Measurements from ENCODE around the gene NFE2.
A peak's percentile ranks its signal among the peaks of the same experiment; 100 is the strongest.

NFE2 gene

DNA sequence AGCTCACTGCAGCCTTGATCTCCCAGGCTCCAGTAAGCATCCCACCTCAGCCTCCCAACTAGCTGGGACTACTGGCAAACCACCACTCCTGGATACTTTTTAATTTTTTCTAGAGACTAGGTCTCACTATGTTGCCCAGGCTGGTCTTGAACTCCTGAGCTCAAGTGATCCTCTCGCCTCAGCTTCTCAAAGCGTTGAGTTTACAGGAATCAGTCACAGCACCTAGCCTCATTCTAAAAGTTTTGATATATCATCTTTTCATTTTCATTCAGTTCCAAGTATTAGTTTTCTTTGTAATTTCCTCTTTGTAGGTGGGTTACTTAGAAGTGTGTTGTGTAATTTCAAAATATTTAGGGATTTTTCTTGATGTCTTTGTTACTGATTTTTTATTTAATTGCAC, 30.5 kb downstream of the NFE2 start:
- no peak overlapping the region for H4K91ac ChIP-seq (ENCODE audit: low read length)
- no peak overlapping the region for H2AK5ac ChIP-seq (ENCODE audit: low read length, severe bottlenecking)
- H3K4ac ChIP-seq (ENCODE audit: low read depth in 1 of 2, low read length in 2 of 2), result peak overlapping the region in 1 of 2 experiments; percentile 41
- no peak overlapping the region for H3K18ac ChIP-seq (ENCODE audit: low read depth in 1 of 2, low read length in 2 of 2)
- no peak for DNase-seq
- no peak overlapping the region for H2BK5ac ChIP-seq (ENCODE audit: low read depth, low read length, poor library complexity, severe bottlenecking)
- no peak overlapping the region for H3K9ac ChIP-seq (ENCODE audit: low read length)
- peaks cover 17% of the 10 kb centered on the region for H3K79me1 ChIP-seq (replicated peaks; ENCODE audit: low read length, poor library complexity, severe bottlenecking)
- no peak overlapping the region for H4K8ac ChIP-seq (ENCODE audit: low read length)
- peaks cover 5 to 28% of the 10 kb centered on the region in 2 experiments for H3K36me3 ChIP-seq (ENCODE audit: control insufficient read depth in 1 of 2, insufficient read depth in 2 of 2, low read depth in 1 of 2, low read length in 2 of 2)
- no peaks in the 10 kb centered on the region for H3K4me1 ChIP-seq (ENCODE audit: control insufficient read depth, insufficient read depth, low read depth, low read length)
- H2BK12ac ChIP-seq (ENCODE audit: low read length in 2 of 2), result no peak overlapping the region
- no peak overlapping the region for H2BK120ac ChIP-seq (ENCODE audit: low read depth, low read length)
- H3K14ac ChIP-seq (ENCODE audit: low read length in 2 of 2), result no peak overlapping the region
- H3K4me3 ChIP-seq (ENCODE audit: insufficient read depth in 1 of 2, low read depth in 1 of 2, low read length in 2 of 2), result no peak overlapping the region
- no peak overlapping the region for H3K4me2 ChIP-seq (ENCODE audit: low read length, poor library complexity, severe bottlenecking)
- H2BK15ac ChIP-seq (ENCODE audit: low read depth, poor library complexity, severe bottlenecking), result no peak overlapping the region
- 92% methylated on average over 1 of the region's 2 CpGs for WGBS
- no peaks in the 10 kb centered on the region for H3K9me3 ChIP-seq (ENCODE audit: control insufficient read depth, low read length)
- H2AFZ ChIP-seq (ENCODE audit: low read depth, low read length), result no peak overlapping the region
- H3K27me3 ChIP-seq (ENCODE audit: control insufficient read depth in 1 of 2, insufficient read depth in 1 of 2, low read length in 2 of 2), result no peaks in the 10 kb centered on the region
- H3K27ac ChIP-seq (ENCODE audit: low read length, poor library complexity, severe bottlenecking), result no peak overlapping the region
- no peak overlapping the region for H3K23ac ChIP-seq (ENCODE audit: low read length in 2 of 2)

DNA sequence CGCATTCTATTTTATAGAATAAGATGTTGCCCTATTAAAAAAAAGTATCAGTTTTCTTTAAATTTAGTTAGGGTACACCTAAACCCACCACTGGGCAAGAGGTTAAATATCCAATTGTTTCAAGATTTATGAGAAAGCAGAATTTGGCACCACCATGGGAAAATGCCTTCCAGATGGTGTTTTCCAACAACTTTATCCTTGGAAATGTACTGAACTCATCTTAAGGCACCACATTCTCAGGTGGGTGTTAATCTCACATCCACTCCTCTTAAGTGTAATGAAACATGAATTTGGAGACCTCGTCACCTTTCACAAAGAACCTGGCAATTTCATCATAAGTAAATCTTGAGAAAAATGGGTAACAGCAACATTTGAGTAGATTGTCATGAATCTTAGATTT, 34.0 kb downstream of the NFE2 start:
- H4K91ac ChIP-seq (ENCODE audit: low read length), result no peak overlapping the region
- no peak overlapping the region for H3K14ac ChIP-seq (ENCODE audit: low read length in 2 of 2)
- H4K8ac ChIP-seq (ENCODE audit: low read length), result no peak overlapping the region
- no peak overlapping the region for H3K9ac ChIP-seq (ENCODE audit: low read length)
- no peak overlapping the region for H2AK5ac ChIP-seq (ENCODE audit: low read length, severe bottlenecking)
- DNase-seq, result no peak
- no peak overlapping the region for H3K27ac ChIP-seq (ENCODE audit: low read length, poor library complexity, severe bottlenecking)
- H2BK12ac ChIP-seq (ENCODE audit: low read length in 2 of 2), result no peak overlapping the region
- WGBS, result no CpG with 5 or more reads among the region's 2 CpGs
- H2AFZ ChIP-seq (ENCODE audit: low read depth, low read length), result no peak overlapping the region
- H2BK120ac ChIP-seq (ENCODE audit: low read depth, low read length), result no peak overlapping the region
- H3K4me1 ChIP-seq (ENCODE audit: control insufficient read depth, insufficient read depth, low read depth, low read length), result peaks cover 7% of the 10 kb centered on the region
- no peak overlapping the region for H3K23ac ChIP-seq (ENCODE audit: low read length in 2 of 2)
- H3K36me3 ChIP-seq (ENCODE audit: control insufficient read depth in 1 of 2, insufficient read depth in 2 of 2, low read depth in 1 of 2, low read length in 2 of 2), result peaks cover 2 to 5% of the 10 kb centered on the region in 2 experiments
- peaks cover 16% of the 10 kb centered on the region for H3K79me1 ChIP-seq (replicated peaks; ENCODE audit: low read length, poor library complexity, severe bottlenecking)
- no peaks in the 10 kb centered on the region for H3K9me3 ChIP-seq (ENCODE audit: control insufficient read depth, low read length)
- H3K4ac ChIP-seq (ENCODE audit: low read depth in 1 of 2, low read length in 2 of 2), result no peak overlapping the region
- no peak overlapping the region for H2BK5ac ChIP-seq (ENCODE audit: low read depth, low read length, poor library complexity, severe bottlenecking)
- H3K4me3 ChIP-seq (ENCODE audit: insufficient read depth in 1 of 2, low read depth in 1 of 2, low read length in 2 of 2), result no peak overlapping the region
- no peak overlapping the region for H3K4me2 ChIP-seq (ENCODE audit: low read length, poor library complexity, severe bottlenecking)
- H3K18ac ChIP-seq (ENCODE audit: low read depth in 1 of 2, low read length in 2 of 2), result no peak overlapping the region
- no peaks in the 10 kb centered on the region for H3K27me3 ChIP-seq (ENCODE audit: control insufficient read depth in 1 of 2, insufficient read depth in 1 of 2, low read length in 2 of 2)
- H2BK15ac ChIP-seq (ENCODE audit: low read depth, poor library complexity, severe bottlenecking), result no peak overlapping the region

- no peak overlapping the region for H3K4me2 ChIP-seq (ENCODE audit: low read length, poor library complexity, severe bottlenecking)
- H2AK5ac ChIP-seq (ENCODE audit: low read length, severe bottlenecking), result no peak overlapping the region
- 50% methylated on average over 4 of the region's 4 CpGs for WGBS
Measured at GRCh38 chr12:54265364-54265812, 35.4 kb downstream of the NFE2 start.

GRCh38 chr12:54262403-54262925, 38.4 kb downstream of the NFE2 start:
- H3K36me3 ChIP-seq (ENCODE audit: control insufficient read depth in 1 of 2, insufficient read depth in 2 of 2, low read depth in 1 of 2, low read length in 2 of 2), result peaks cover under 1 to 1% of the 10 kb centered on the region in 2 experiments
- H3K4me2 ChIP-seq (ENCODE audit: low read length, poor library complexity, severe bottlenecking), result no peak overlapping the region
- H4K91ac ChIP-seq (ENCODE audit: low read length), result no peak overlapping the region
- no peak overlapping the region for H2AFZ ChIP-seq (ENCODE audit: low read depth, low read length)
- 13% methylated on average over 4 of the region's 4 CpGs for WGBS
- peak overlapping the region; percentile 89 for H2AK5ac ChIP-seq (ENCODE audit: low read length, severe bottlenecking)
- H3K9ac ChIP-seq (ENCODE audit: low read length), result peak overlapping the region; percentile 59
- peak overlapping the region in 1 of 2 experiments; percentile 38 for H3K4me3 ChIP-seq (ENCODE audit: insufficient read depth in 1 of 2, low read depth in 1 of 2, low read length in 2 of 2)
- H2BK5ac ChIP-seq (ENCODE audit: low read depth, low read length, poor library complexity, severe bottlenecking), result peak overlapping the region; percentile 71
- no peak overlapping the region for H4K8ac ChIP-seq (ENCODE audit: low read length)
- H3K9me3 ChIP-seq (ENCODE audit: control insufficient read depth, low read length), result no peaks in the 10 kb centered on the region
- H3K18ac ChIP-seq (ENCODE audit: low read depth in 1 of 2, low read length in 2 of 2), result peak overlapping the region in 1 of 2 experiments; percentile 58
- no peak overlapping the region for H2BK120ac ChIP-seq (ENCODE audit: low read depth, low read length)
- H3K4me1 ChIP-seq (ENCODE audit: control insufficient read depth, insufficient read depth, low read depth, low read length), result peaks cover 13% of the 10 kb centered on the region
- peak overlapping the region in 1 of 2 experiments; percentile 17 for H3K4ac ChIP-seq (ENCODE audit: low read depth in 1 of 2, low read length in 2 of 2)
- H3K14ac ChIP-seq (ENCODE audit: low read length in 2 of 2), result no peak overlapping the region
- H2BK12ac ChIP-seq (ENCODE audit: low read length in 2 of 2), result no peak overlapping the region
- no peak overlapping the region for H3K23ac ChIP-seq (ENCODE audit: low read length in 2 of 2)
- H3K79me1 ChIP-seq (replicated peaks; ENCODE audit: low read length, poor library complexity, severe bottlenecking), result peaks cover 6% of the 10 kb centered on the region
- H3K27me3 ChIP-seq (ENCODE audit: control insufficient read depth in 1 of 2, insufficient read depth in 1 of 2, low read length in 2 of 2), result no peaks in the 10 kb centered on the region
- H2BK15ac ChIP-seq (ENCODE audit: low read depth, poor library complexity, severe bottlenecking), result no peak overlapping the region
- peak; percentile 73 for DNase-seq
- H3K27ac ChIP-seq (ENCODE audit: low read length, poor library complexity, severe bottlenecking), result peak overlapping the region; percentile 98

More at GRCh38 chr12:54265364-54265812, 35.4 kb downstream of the NFE2 start:
- Histone ChIP-seq H3K27ac (ENCODE audit: low read length, poor library complexity, severe bottlenecking) (no peak overlapping the region), H4K8ac (ENCODE audit: low read length) (no peak overlapping the region), H2BK120ac (ENCODE audit: low read depth, low read length) (no peak overlapping the region), H3K23ac (ENCODE audit: low read length in 2 of 2) (no peak overlapping the region), H2AFZ (ENCODE audit: low read depth, low read length) (no peak overlapping the region), H3K9ac (ENCODE audit: low read length) (no peak overlapping the region), H3K9me3 (ENCODE audit: control insufficient read depth, low read length) (no peaks in the 10 kb centered on the region), H3K36me3 (ENCODE audit: control insufficient read depth in 1 of 2, insufficient read depth in 2 of 2, low read depth in 1 of 2, low read length in 2 of 2) (peaks cover 0 to 2% of the 10 kb centered on the region in 2 experiments), H3K4me3 (ENCODE audit: insufficient read depth in 1 of 2, low read depth in 1 of 2, low read length in 2 of 2) (no peak overlapping the region), H2BK15ac (ENCODE audit: low read depth, poor library complexity, severe bottlenecking) (no peak overlapping the region), H3K79me1 (replicated peaks; ENCODE audit: low read length, poor library complexity, severe bottlenecking) (peaks cover 13% of the 10 kb centered on the region), H3K18ac (ENCODE audit: low read depth in 1 of 2, low read length in 2 of 2) (no peak overlapping the region), H3K4me1 (ENCODE audit: control insufficient read depth, insufficient read depth, low read depth, low read length) (peaks cover 12% of the 10 kb centered on the region), H2BK5ac (ENCODE audit: low read depth, low read length, poor library complexity, severe bottlenecking) (no peak overlapping the region), H2BK12ac (ENCODE audit: low read length in 2 of 2) (no peak overlapping the region), H3K4ac (ENCODE audit: low read depth in 1 of 2, low read length in 2 of 2) (no peak overlapping the region), H3K14ac (ENCODE audit: low read length in 2 of 2) (no peak overlapping the region), H3K27me3 (ENCODE audit: control insufficient read depth in 1 of 2, insufficient read depth in 1 of 2, low read length in 2 of 2) (no peaks in the 10 kb centered on the region), H4K91ac (ENCODE audit: low read length) (no peak overlapping the region)
- no peak for DNase-seq
